Esophagus (tissue), 2 donors: ENCODE measurements around the gene PRAMEF12. TPM values are rescaled to one million over a fixed set of nuclear protein-coding genes. Genes with fewer than 3 reads are reported as not detected.
"Not testable (repeated sequence)": the region's sequence is repeated elsewhere in the genome, so short reads cannot be mapped to it uniquely, and the experiment has no call there.

Experiments used
- H3K27ac ChIP-seq, 2 donors: one replicate each; pipeline ENCODE4 v1.5.1; 2013; ENCODE audit warnings: low read depth in 2 of 2, mild to moderate bottlenecking in 2 of 2, inconsistent platforms in 1 of 2, low read length in 1 of 2, moderate library complexity in 1 of 2
- H3K27me3 ChIP-seq, 2 donors: one replicate each; pipeline ENCODE4 v1.6.1; 2013; ENCODE audit warnings: low read length in 2 of 2, control low read depth in 1 of 2, mild to moderate bottlenecking in 1 of 2; ENCODE audit not compliant: insufficient read depth in 2 of 2, control insufficient read depth in 1 of 2
- H3K36me3 ChIP-seq, 2 donors: one replicate each; pipeline ENCODE4 v1.6.1; 2013; ENCODE audit warnings: low read length in 1 of 2; ENCODE audit not compliant: control insufficient read depth in 2 of 2, insufficient read depth in 2 of 2
- H3K4me1 ChIP-seq, 2 donors: one replicate each; pipeline ENCODE4 v1.6.1; 2013; ENCODE audit warnings: low read length in 1 of 2; ENCODE audit not compliant: control insufficient read depth in 2 of 2, insufficient read depth in 2 of 2
- H3K4me3 ChIP-seq, 2 donors: one replicate each; pipeline ENCODE4 v1.5.1; 2013; ENCODE audit warnings: low read length in 2 of 2, mild to moderate bottlenecking in 2 of 2, low read depth in 1 of 2, moderate library complexity in 1 of 2
- H3K9me3 ChIP-seq, 2 donors: one replicate each; pipeline ENCODE4 v1.6.1; 2013; ENCODE audit warnings: mild to moderate bottlenecking in 2 of 2, low read depth in 1 of 2, low read length in 1 of 2, moderate library complexity in 1 of 2; ENCODE audit not compliant: control insufficient read depth in 2 of 2, insufficient read depth in 1 of 2
- WGBS, 2 donors: extraction: QIAGEN DNeasy Blood & Tissue Kit; methylation state at CpG; one replicate each; pipeline ENCODE4 v1.1.7; 2013; 5-methylcytosine and 5-hydroxymethylcytosine counted together
- polyA plus RNA-seq, 2 donors: library from polyadenylated mRNA; stranded (reverse); fragments of 200-250 nt; gene quantifications; one replicate each; pipeline ENCODE4 v1.2.3, GENCODE V29; 2013
- donor health status: healthy with polysubstance abuse.
- donor health status: Bipolar disorder and iron deficiency.

Gene PRAMEF12
- not detected for polyA plus RNA-seq

DNA sequence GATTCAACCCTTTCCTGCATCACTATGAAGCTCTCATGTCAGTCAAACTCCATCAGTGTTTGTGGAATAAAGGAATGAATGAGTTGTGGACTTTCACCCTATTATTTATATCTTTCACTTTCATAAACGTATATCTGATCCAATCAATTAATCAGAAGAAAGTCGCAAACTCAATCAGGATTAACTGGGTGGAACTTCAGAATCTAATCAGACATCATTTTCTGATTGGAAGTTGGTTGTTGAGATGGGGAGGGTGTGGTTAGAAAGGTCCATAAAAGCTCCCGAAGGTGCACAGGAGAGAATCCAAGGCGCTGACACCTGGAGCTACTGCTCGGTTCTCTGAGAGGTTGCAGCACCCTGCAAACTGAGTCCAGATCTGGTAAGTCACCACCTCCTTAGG, at the start of gene PRAMEF12:
PRAMEF12 (plus strand) TSS at position 301 of the 400 bp plus-strand sequence. CDS start 1,130 bp downstream, outside the sequence.
- Histone ChIP-seq H3K27ac (no peak within 1 kb of the TSS), H3K4me1 (no peaks in the 10 kb centered on the region), H3K9me3 (peaks cover 3 to 5% of the 10 kb centered on the region in 2 donors), H3K27me3 (no peaks in the 10 kb centered on the region), H3K36me3 (no peaks in the 10 kb centered on the region), H3K4me3 (no peak within 1 kb of the TSS)
- WGBS, 2 donors, result 82 to 87% methylated on average over 5 of the region's 5 CpGs

GRCh38 chr1:12728391-12728790, 45.1 kb upstream of the PRAMEF12 start:
- H3K4me1 ChIP-seq, result no peaks in the 10 kb centered on the region
- peaks cover 0 to 2% of the 10 kb centered on the region in 2 donors for H3K9me3 ChIP-seq
- H3K4me3 ChIP-seq, result no peak overlapping the region
- WGBS, 2 donors, result 84 to 86% methylated on average over 2 of the region's 2 CpGs
- H3K27me3 ChIP-seq, result no peaks in the 10 kb centered on the region
- H3K36me3 ChIP-seq, result no peaks in the 10 kb centered on the region
- H3K27ac ChIP-seq, result no peak overlapping the region

DNA sequence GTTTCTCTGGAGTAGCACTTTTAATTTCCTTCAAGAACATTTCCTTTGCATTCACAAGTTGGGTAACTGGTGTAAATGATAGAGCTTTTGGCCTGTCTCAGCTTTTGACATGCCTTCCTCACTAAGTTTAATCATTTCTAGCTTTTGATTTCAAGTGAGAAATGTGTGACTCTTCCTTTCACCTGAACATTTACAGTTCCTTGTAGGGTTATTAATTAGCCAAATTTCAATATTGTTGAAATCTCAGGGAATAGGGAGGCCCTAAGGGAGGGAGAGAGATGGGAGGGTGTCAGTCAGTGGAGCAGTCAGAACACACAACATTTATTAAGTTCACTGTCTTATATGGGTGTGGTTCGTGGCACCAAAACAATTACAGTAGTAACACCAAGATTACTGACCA, 43.4 kb upstream of the PRAMEF12 start:
- Histone ChIP-seq H3K9me3 (peaks cover 0 to 2% of the 10 kb centered on the region in 2 donors), H3K36me3 (no peaks in the 10 kb centered on the region), H3K27ac (no peak overlapping the region), H3K27me3 (no peaks in the 10 kb centered on the region), H3K4me3 (no peak overlapping the region), H3K4me1 (no peaks in the 10 kb centered on the region)
- WGBS, 2 donors, result 68 to 86% methylated on average over 1 of the region's 1 CpG

GRCh38 chr1:12731084-12731483, 42.5 kb upstream of the PRAMEF12 start:
- WGBS, 2 donors, result 72 to 82% methylated on average over 2 of the region's 2 CpGs
- H3K4me3 ChIP-seq, H3K27ac ChIP-seq, H3K9me3 ChIP-seq, H3K27me3 ChIP-seq, H3K4me1 ChIP-seq, H3K36me3 ChIP-seq: not testable (repeated sequence)

GRCh38 chr1:12734651-12735050, 38.9 kb upstream of the PRAMEF12 start:
- H3K9me3 ChIP-seq, result no peaks in the 10 kb centered on the region
- no peak overlapping the region for H3K4me3 ChIP-seq
- H3K27me3 ChIP-seq, result peaks cover 0 to 3% of the 10 kb centered on the region in 2 donors
- no peaks in the 10 kb centered on the region for H3K36me3 ChIP-seq
- no peaks in the 10 kb centered on the region for H3K4me1 ChIP-seq
- no peak overlapping the region for H3K27ac ChIP-seq
- 77 to 83% methylated on average over 3 of the region's 3 CpGs for WGBS, 2 donors

GRCh38 chr1:12738934-12739333, 34.6 kb upstream of the PRAMEF12 start:
- 84 to 92% methylated on average over 1 of the region's 1 CpG for WGBS, 2 donors
- Histone ChIP-seq H3K36me3 (no peaks in the 10 kb centered on the region), H3K9me3 (no peaks in the 10 kb centered on the region), H3K27ac (no peak overlapping the region), H3K4me3 (no peak overlapping the region), H3K4me1 (no peaks in the 10 kb centered on the region), H3K27me3 (peaks cover 0 to 3% of the 10 kb centered on the region in 2 donors)

- WGBS, 2 donors, result 74% methylated on average over 5 of the region's 5 CpGs
- no peaks in the 10 kb centered on the region for H3K4me1 ChIP-seq
- H3K27me3 ChIP-seq, result peaks cover 0 to 3% of the 10 kb centered on the region in 2 donors
Measured at GRCh38 chr1:12739613-12740012, 33.9 kb upstream of the PRAMEF12 start.

DNA sequence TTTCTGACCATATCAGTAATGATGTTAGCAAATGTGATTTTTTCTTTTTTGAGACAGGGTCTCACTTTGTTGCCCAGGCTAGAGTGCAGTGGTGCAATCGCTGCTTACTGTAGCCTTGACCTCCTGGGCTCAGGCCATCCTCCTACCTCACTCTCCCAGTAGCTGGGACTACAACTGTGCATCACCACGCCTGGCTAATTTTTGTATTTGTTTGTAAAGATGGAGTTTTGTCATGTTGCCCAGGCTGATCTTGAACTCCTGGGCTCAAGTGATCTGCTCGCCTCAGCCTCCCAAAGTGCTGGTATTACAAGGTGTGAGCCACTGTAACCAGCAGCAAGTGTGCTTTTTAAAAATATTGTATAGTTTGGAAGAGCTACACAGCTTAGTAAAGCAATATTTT, 31.6 kb upstream of the PRAMEF12 start:
- WGBS, 2 donors, result 71 to 79% methylated on average over 3 of the region's 3 CpGs
- Histone ChIP-seq H3K36me3 (no peaks in the 10 kb centered on the region), H3K4me3 (no peak overlapping the region), H3K9me3 (no peaks in the 10 kb centered on the region), H3K27me3 (no peaks in the 10 kb centered on the region), H3K27ac (no peak overlapping the region), H3K4me1 (no peaks in the 10 kb centered on the region)

More at GRCh38 chr1:12739613-12740012, 33.9 kb upstream of the PRAMEF12 start:
- Histone ChIP-seq H3K9me3 (no peaks in the 10 kb centered on the region), H3K27ac (no peak overlapping the region), H3K4me3 (no peak overlapping the region), H3K36me3 (no peaks in the 10 kb centered on the region)

- Histone ChIP-seq H3K9me3 (peaks cover 0 to 7% of the 10 kb centered on the region in 2 donors), H3K36me3 (no peaks in the 10 kb centered on the region), H3K27ac (no peak overlapping the region), H3K4me3 (no peak overlapping the region), H3K27me3 (no peaks in the 10 kb centered on the region), H3K4me1 (no peaks in the 10 kb centered on the region)
- 73 to 75% methylated on average over 3 of the region's 3 CpGs for WGBS, 2 donors
Measured at GRCh38 chr1:12745126-12745991, 28.2 kb upstream of the PRAMEF12 start.

DNA sequence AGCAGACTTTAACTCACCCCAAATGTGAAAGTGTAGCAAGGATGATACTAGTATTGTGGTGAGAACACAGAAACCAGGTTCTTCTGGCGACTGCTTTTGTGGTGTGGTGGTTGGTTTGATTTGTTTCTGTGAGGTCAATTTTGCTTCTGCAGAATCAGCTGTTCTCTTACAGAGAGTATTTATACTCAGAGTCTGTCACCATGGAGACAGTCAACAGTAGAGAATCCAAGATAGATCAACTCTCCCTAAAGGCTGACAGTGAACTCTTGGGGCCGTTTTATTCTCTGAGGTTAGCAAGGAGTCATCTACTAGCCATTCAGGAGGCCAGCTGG, 27.6 kb upstream of the PRAMEF12 start, which contains the start of gene CFAP107:
CFAP107 (plus strand) TSS at position 209 of the 332 bp plus-strand sequence. CDS start 231 bp downstream, outside the sequence.
- Histone ChIP-seq H3K36me3 (no peaks in the 10 kb centered on the region), H3K9me3 (peaks cover 0 to 7% of the 10 kb centered on the region in 2 donors), H3K27me3 (no peaks in the 10 kb centered on the region), H3K4me1 (no peaks in the 10 kb centered on the region), H3K4me3 (no peak within 1 kb of the TSS), H3K27ac (no peak within 1 kb of the TSS)
- 8 to 9% methylated on average over 2 of the region's 2 CpGs for WGBS, 2 donors
